ENCODE measurements around the gene TNFAIP3.

DNA sequence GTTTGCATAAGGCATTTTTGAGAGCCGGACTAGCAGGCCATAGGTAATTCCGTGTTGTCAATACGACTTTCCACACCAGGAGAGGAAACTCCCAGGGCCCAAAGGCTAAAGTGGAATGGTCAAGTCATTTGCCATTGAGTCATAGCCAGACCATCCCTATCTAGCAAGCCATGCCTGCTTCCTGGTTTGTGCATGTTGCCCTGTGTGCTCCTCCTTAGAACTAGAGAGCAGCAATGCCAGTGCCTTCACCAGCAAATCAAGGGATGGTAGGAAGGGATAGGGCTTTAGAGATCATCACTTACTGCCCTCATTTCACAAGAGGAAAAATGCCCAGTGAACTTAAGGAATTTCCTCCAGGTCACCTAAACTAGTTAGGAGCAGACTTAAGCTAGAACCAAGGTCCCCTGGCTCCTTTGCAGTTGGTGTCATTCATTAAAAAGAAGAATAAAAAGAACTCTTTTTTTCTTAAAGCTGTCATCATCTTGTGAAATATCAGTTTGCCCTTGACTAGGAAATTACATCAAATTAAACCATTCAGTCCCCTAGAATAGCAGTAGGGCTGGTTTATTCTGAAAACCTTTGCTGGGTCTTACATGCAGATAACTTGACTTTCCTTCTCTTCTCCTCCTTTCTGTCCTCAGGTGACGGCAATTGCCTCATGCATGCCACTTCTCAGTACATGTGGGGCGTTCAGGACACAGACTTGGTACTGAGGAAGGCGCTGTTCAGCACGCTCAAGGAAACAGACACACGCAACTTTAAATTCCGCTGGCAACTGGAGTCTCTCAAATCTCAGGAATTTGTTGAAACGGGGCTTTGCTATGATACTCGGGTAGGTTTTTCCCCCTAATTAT lies 7.4 kb downstream of the TNFAIP3 start:
- TF ChIP-seq, protein P1, sequence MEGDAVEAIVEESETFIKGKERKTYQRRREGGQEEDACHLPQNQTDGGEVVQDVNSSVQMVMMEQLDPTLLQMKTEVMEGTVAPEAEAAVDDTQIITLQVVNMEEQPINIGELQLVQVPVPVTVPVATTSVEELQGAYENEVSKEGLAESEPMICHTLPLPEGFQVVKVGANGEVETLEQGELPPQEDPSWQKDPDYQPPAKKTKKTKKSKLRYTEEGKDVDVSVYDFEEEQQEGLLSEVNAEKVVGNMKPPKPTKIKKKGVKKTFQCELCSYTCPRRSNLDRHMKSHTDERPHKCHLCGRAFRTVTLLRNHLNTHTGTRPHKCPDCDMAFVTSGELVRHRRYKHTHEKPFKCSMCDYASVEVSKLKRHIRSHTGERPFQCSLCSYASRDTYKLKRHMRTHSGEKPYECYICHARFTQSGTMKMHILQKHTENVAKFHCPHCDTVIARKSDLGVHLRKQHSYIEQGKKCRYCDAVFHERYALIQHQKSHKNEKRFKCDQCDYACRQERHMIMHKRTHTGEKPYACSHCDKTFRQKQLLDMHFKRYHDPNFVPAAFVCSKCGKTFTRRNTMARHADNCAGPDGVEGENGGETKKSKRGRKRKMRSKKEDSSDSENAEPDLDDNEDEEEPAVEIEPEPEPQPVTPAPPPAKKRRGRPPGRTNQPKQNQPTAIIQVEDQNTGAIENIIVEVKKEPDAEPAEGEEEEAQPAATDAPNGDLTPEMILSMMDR (IDR thresholded peaks at IDR 0.05; ENCODE audit: low read depth, low read length), result no peak
- no peak for TF ChIP-seq EZH2phosphoT487 (IDR thresholded peaks at IDR 0.05; ENCODE audit: low read depth)
